T-helper 2 cell treated with Interferon-gamma antibody and Interleukin-4, amounts not matched to agents 100 ng/mL and 5 ng/mL, for 36 hours (primary cell): ENCODE results near the gene SLC4A7. TPM values are rescaled to one million over a fixed set of nuclear protein-coding genes. Genes with fewer than 3 reads are reported as not detected.

Experiments
- intact Hi-C: fragments of 100-400 bp; cut with micrococcal nuclease; formaldehyde crosslinking; loops from one replicate; pipeline ENCODE4 v1.15.1; 2023
- total RNA-seq: library from RNA; stranded (reverse); gene quantifications from 2 replicates; pipeline ENCODE4 v1.2.3, GENCODE V29; 2022

Gene SLC4A7
- total RNA-seq, 1 donor from 2014 or later = 57.3 TPM

DNA sequence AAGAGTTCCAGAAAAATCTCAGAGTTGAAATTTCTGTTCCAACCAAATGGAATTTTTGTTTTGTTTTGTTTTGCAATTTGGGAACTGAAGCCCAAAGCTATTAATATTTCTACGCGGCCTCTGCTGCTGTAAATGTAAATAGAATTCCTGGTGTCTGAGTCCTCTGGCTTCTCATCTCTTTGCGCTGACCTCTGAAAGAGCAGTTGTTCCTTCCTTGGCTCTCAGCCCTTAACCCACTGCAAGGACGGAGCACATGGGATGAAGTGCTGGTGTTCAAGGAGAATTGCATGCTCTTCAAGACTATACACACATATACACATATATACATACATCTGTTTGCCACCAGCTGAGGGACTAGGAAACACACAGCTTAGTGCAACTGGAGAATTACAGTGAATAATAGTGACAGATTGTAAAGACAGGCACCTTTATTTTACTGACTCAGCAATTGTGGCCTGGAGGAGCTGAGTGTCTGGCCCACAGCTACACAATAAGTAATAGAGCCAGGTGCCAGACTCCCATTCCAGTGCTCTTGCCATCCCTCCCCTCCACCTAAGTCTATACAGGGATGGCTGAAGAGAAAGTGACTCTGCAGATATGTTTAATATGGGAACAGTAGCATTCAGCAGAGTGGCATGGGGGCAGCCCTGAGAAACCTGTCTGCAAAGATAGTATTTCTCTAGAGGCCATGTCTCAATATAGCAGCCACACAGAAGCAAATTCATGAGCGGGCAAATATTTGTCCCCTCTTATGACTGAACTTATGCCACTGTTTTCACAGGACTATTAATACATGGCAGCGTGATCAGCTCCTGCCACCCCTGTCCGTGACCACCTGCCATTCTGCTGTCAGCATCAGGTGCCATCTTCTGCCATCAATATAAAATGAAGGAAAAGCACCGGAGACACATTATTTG lies 157.3 kb downstream of the SLC4A7 start:
- intact Hi-C loops = no loop called here

DNA sequence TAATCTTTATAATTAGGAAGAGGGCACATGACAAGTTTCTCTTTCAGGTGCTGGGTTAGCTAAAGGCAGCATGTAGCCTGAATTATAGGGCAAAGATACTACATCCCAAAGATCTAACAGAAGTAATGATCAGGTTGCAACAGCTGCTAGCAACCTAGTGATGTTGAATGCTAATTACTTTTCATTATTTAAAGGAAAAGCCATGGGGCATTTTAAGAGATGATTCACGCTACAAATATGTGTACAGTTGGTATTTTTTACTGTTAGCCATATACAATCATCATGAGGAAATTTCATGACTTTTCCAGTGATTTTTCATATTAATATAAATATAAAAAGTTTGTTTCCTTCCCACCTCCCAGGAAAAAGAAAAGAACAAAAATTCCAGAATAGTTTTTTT lies 158.0 kb downstream of the SLC4A7 start:
- intact Hi-C loops = no loop called here

DNA sequence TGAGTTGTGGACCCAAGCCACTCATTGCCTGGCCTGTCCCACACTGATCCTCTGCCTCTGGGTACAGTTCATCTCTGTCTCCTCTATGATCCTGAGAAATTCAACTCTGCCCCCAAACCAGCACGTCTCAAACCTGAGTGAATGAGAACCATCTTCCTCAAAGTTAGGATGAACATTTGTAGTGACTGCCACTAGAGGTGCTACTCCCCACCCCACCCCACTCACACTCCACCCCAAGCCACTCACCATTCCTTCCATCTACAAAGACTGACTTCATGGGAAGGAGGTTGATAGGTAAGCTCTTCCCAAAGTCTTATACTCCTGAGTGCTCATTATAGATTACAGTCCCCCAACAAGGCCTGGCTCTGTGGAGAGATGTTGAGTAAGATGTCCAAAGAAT lies 158.8 kb downstream of the SLC4A7 start:
- intact Hi-C loops = no loop called here

DNA sequence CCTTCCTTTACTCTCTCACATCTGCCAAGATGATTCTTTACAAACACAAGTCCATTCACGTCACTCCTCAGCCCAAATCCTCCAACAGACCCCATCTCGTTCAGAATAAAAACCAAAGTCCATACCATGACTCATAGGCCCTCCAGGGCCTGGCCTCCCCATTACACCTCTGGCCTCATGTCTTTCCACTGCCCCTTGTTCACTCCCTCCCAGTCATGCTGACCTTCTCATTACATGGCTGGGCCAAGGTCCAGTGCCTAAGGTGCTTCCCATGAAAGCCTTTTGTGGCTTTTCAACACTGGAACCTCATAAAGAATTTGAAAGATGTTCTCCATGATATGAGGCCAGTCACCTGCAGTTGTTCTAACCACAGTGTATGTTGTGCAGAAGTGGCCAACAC lies 159.5 kb downstream of the SLC4A7 start:
- intact Hi-C loops = no loop called here

DNA sequence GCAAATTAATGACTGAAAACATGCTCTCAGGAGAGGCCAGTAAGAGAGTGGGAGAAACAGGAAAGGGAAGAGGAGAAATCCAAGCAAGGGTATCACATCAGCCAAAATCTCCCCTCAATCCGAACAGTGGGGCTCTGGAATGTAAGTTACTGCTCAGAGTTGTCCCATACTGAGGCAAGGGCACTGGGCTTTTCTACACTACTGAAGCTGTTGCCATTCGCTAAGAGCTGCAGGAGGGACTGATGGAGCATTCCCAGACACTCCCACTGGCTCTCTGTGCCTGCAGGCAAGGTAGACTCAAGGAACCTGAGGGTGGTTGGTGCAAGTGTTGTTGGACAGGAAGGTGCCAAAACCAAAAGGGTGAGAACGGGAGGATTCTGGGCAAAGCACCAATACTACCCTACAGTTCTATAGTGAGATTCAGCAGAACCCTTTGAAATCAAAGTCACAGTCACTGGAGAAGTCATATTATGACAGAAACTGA lies 161.1 kb downstream of the SLC4A7 start:
- intact Hi-C loops = no loop called here

Other genes starting within 250 kb of the SLC4A7 start
- 1.5 TPM in 2 replicates for gene NEK10, start 115.0 kb downstream of the SLC4A7 start, total RNA-seq
- 4.8 and 5.1 TPM in 2 replicates for gene EOMES, start 237.9 kb upstream of the SLC4A7 start, total RNA-seq